Uterus (tissue), 4 donors: ENCODE results near the gene EAF1. TPM values are rescaled to one million over a fixed set of nuclear protein-coding genes. Genes with fewer than 3 reads are reported as not detected.
"Not testable (repeated sequence)": the region's sequence is repeated elsewhere in the genome, so short reads cannot be mapped to it uniquely, and the experiment has no call there.

ENCODE experiments used
- DNase-seq, 2 donors: peaks; one replicate each; pipeline ENCODE4 v3.0.0-alpha.2; 2019 to 2020
- H3K27ac ChIP-seq, 2 donors: fragments of 200-600 bp; sonication (generic); 1 replicate in 1 of 2; 2 replicates in 1 of 2; pipeline ENCODE4 v1.5.1; 2016 to 2018
- H3K27me3 ChIP-seq, 2 donors: fragments of 200-600 bp; sonication (generic); one replicate each; pipeline ENCODE4 v1.5.1; 2018 to 2019; ENCODE audit warnings: control low read depth in 1 of 2
- H3K36me3 ChIP-seq, 2 donors: fragments of 200-600 bp; sonication (generic); one replicate each; pipeline ENCODE4 v1.5.1; 2019; ENCODE audit warnings: control low read depth in 1 of 2
- H3K4me1 ChIP-seq, 2 donors: fragments of 200-600 bp; sonication (generic); one replicate each; pipeline ENCODE4 v1.5.1; 2018 to 2019; ENCODE audit warnings: control low read depth in 1 of 2
- H3K4me3 ChIP-seq, 2 donors: fragments of 200-600 bp; sonication (generic); 1 replicate in 1 of 2; 2 replicates in 1 of 2; pipeline ENCODE4 v1.5.1; 2018 to 2019; ENCODE audit warnings: mild to moderate bottlenecking in 1 of 2
- H3K9me3 ChIP-seq, 2 donors: fragments of 200-600 bp; sonication (generic); one replicate each; pipeline ENCODE4 v1.5.1; 2019; ENCODE audit warnings: control low read depth in 1 of 2
- POLR2A ChIP-seq, 2 donors: fragments of 450-650 bp; IDR thresholded peaks; one replicate each; pipeline ENCODE4 v1.6.1; 2016; ENCODE audit warnings: antibody characterized with exemption in 2 of 2, mild to moderate bottlenecking in 1 of 2, moderate library complexity in 1 of 2
- intact Hi-C: fragments of 100-400 bp; cut with DNase I; formaldehyde crosslinking; loops from one replicate; pipeline ENCODE4 v1.15.1; 2023; ENCODE audit warnings: low total_unique reads
- total RNA-seq, 4 donors: library from RNA; depleted of rRNA in 3 of 4; stranded (reverse); fragments of >200 nt in 3 of 4; gene quantifications; one replicate each; pipeline versions ENCODE4 v1.1.0 to v1.2.4, GENCODE V29; 2014 to 2023
- TF ChIP-seq, protein P1 (sequence below), 4 experiments: fragments of 200-600 bp in 2 of 4; fragments of 450-650 bp in 2 of 4; sonication (generic) in 2 of 4; IDR thresholded peaks; one replicate each; pipeline ENCODE4 v1.5.1; 2016 to 2019; ENCODE audit warnings: antibody characterized with exemption in 4 of 4, mild to moderate bottlenecking in 2 of 4, moderate library complexity in 1 of 4
- donor health status: DM: yes; HTN: yes; CAD: no.

EAF1 gene
- total RNA-seq, 4 donors from 2014 or later, result 2.3 to 18.3 (median 15.6) TPM

DNA sequence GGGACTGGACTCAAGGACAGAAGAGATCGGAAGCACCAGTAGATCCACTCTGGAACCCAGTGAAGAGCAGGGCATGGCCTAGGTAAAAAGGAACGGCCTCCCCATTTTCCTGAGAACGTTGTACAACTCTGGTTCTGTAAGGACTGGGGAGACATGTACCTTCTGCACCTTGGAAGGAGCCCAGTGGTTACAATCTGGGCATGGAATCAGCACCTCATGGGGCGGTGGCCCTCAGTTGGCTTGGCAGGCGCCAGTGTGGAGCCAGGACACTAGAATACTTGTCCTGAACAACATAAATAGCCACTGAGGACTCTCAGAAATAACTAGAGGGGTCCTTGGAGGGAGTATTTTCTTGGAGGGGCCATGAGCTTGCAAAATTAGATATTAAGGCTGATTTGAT, 25.6 kb downstream of the EAF1 start:
- TF ChIP-seq POLR2A (IDR thresholded peaks at IDR 0.05), result no peak
- no peak overlapping the region for H3K27ac ChIP-seq
- intact Hi-C loops, result no loop called here
- H3K4me1 ChIP-seq, result no peaks in the 10 kb centered on the region
- DNase-seq, result no peak
- no peaks in the 10 kb centered on the region for H3K27me3 ChIP-seq
- H3K9me3 ChIP-seq, result no peaks in the 10 kb centered on the region
- no peak overlapping the region for H3K4me3 ChIP-seq
- no peaks in the 10 kb centered on the region for H3K36me3 ChIP-seq

DNA sequence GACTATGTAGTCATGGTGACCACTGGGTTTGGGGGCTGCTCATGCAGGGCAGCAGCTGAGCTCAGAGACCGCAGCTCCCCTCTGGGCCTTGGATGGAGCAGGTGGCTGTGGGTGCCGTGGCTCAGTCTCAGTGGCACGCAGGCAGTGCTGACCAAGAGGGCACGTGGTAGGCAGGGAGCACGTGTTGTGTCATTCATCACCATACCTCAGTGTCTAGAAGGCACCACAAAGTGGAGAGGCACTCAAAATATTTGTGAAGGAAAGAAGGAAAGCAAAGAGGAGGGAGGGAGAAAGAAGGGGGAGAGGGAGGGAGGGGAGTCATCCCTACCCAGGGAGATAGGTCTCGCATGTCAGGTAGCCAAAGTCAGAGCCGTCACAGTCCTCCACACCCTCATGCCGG, 26.1 kb downstream of the EAF1 start:
- no peak for DNase-seq
- Histone ChIP-seq H3K4me1 (no peaks in the 10 kb centered on the region), H3K27me3 (no peaks in the 10 kb centered on the region), H3K27ac (no peak overlapping the region), H3K9me3 (no peaks in the 10 kb centered on the region), H3K4me3 (no peak overlapping the region), H3K36me3 (no peaks in the 10 kb centered on the region)
- intact Hi-C loops, result no loop called here
- TF ChIP-seq, protein P1, sequence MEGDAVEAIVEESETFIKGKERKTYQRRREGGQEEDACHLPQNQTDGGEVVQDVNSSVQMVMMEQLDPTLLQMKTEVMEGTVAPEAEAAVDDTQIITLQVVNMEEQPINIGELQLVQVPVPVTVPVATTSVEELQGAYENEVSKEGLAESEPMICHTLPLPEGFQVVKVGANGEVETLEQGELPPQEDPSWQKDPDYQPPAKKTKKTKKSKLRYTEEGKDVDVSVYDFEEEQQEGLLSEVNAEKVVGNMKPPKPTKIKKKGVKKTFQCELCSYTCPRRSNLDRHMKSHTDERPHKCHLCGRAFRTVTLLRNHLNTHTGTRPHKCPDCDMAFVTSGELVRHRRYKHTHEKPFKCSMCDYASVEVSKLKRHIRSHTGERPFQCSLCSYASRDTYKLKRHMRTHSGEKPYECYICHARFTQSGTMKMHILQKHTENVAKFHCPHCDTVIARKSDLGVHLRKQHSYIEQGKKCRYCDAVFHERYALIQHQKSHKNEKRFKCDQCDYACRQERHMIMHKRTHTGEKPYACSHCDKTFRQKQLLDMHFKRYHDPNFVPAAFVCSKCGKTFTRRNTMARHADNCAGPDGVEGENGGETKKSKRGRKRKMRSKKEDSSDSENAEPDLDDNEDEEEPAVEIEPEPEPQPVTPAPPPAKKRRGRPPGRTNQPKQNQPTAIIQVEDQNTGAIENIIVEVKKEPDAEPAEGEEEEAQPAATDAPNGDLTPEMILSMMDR (IDR thresholded peaks at IDR 0.05), result no peak
- TF ChIP-seq POLR2A (IDR thresholded peaks at IDR 0.05), result no peak

DNA sequence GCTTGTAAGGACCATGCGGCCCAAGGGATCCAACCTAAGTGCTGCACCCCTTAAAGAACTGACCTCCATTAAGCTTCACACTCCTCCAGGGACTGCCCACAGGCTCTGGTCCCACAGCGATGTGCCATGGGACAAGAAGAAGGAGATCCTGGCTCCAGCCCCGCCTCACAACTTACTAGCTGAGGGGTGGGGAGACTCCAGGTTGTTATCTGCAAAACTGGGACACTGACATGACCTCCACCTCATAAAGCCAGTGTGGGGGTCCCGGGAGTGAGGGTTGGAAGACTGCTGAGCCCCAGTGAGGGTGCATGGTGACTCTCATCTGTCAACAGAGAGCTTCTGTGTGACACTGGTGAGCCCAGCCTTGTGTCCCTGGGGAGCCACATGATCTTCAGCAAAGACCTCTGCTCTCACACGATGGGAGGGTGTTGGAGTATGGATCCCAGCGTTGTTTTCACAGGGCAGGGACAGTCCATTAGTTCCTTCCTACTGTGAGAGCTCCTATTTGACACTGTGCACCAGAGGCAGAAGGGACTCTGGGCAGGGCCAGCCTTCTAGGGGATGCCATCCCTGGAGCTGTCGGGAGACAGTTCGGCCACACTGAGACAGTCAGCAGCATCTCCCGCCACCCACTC, 26.7 kb downstream of the EAF1 start:
- Histone ChIP-seq H3K9me3 (no peaks in the 10 kb centered on the region), H3K27ac (no peak overlapping the region), H3K4me3 (no peak overlapping the region), H3K27me3 (no peaks in the 10 kb centered on the region), H3K36me3 (no peaks in the 10 kb centered on the region), H3K4me1 (no peaks in the 10 kb centered on the region)
- no peak for TF ChIP-seq POLR2A (IDR thresholded peaks at IDR 0.05)
- TF ChIP-seq, protein P1 (IDR thresholded peaks at IDR 0.05), result no peak
- no peak for DNase-seq
- intact Hi-C loops, result no loop called here

DNA sequence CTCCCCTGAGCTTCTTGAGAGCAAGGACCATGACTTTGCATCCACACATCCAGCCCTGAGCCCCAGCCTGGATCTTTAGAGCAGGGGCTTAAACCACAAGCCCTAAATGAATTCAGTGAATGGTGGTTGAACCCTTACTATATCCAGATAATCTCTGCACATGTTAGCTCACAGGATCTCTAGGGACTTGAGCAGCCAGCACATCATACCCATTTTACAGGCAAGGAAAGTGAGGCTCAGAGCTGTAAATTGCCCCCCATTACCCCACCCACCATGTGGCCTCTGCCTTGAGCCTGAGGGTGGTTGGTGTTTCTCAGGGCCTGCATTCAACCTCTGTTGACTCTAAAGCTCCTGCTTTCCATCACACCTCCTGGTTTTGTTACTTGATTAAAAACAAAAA, 27.6 kb downstream of the EAF1 start:
- Histone ChIP-seq H3K9me3 (no peaks in the 10 kb centered on the region), H3K4me3 (no peak overlapping the region), H3K4me1 (no peaks in the 10 kb centered on the region), H3K27ac (no peak overlapping the region), H3K36me3 (no peaks in the 10 kb centered on the region), H3K27me3 (no peaks in the 10 kb centered on the region)
- intact Hi-C loops, result no loop called here
- TF ChIP-seq POLR2A (IDR thresholded peaks at IDR 0.05), result no peak
- TF ChIP-seq, protein P1 (IDR thresholded peaks at IDR 0.05), result no peak
- no peak for DNase-seq

DNA sequence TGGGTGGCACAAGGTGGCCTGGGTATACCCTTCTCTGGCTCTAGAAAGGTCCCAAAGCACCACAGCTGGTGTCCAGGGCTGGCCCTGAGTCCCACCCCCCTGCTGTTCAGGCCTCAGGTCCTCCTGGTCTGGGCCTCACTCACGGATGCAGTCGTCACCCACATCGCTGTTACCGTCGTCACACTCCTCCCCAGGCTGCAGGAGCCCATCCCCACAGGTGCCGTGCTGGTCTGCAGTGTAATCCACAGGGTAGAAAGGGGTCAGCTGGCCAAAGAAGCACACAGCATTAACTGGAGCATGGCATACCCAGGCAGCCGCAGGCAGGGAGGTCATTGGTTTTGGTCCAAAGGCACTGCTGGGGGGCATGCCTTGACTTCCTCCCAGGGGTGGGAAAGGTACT, 28.4 kb downstream of the EAF1 start:
- H3K4me1 ChIP-seq, result no peaks in the 10 kb centered on the region
- no peaks in the 10 kb centered on the region for H3K27me3 ChIP-seq
- no peaks in the 10 kb centered on the region for H3K36me3 ChIP-seq
- intact Hi-C loops, result no loop called here
- H3K27ac ChIP-seq, result no peak overlapping the region
- TF ChIP-seq POLR2A (IDR thresholded peaks at IDR 0.05), result no peak
- TF ChIP-seq, protein P1 (IDR thresholded peaks at IDR 0.05), result no peak
- H3K4me3 ChIP-seq, result no peak overlapping the region
- H3K9me3 ChIP-seq, result no peaks in the 10 kb centered on the region
- DNase-seq, result no peak

DNA sequence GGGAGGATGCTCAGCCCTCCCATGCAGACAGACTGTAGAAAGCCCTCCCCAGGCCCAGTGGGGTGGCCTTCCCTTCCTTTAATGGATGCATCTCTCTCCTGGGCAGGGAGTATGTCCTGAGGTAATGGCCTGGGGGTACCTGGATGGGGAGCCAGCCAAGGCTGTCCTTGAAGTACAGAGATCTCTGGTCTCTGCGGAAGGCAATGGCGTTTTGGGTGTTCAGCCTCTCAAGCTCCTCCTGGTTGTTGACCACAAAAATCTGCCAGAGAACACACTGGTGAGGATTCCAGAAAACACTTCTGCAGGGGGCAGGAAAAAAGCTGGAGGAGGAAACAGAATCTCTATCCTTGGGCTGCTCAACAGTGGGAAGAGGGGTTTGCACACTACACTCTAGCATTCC, 28.9 kb downstream of the EAF1 start:
- Histone ChIP-seq H3K4me3 (no peak overlapping the region), H3K9me3 (no peaks in the 10 kb centered on the region), H3K36me3 (no peaks in the 10 kb centered on the region), H3K4me1 (no peaks in the 10 kb centered on the region), H3K27ac (no peak overlapping the region), H3K27me3 (no peaks in the 10 kb centered on the region)
- intact Hi-C loops, result no loop called here
- DNase-seq, result no peak
- TF ChIP-seq, protein P1 (IDR thresholded peaks at IDR 0.05), result no peak
- no peak for TF ChIP-seq POLR2A (IDR thresholded peaks at IDR 0.05)

DNA sequence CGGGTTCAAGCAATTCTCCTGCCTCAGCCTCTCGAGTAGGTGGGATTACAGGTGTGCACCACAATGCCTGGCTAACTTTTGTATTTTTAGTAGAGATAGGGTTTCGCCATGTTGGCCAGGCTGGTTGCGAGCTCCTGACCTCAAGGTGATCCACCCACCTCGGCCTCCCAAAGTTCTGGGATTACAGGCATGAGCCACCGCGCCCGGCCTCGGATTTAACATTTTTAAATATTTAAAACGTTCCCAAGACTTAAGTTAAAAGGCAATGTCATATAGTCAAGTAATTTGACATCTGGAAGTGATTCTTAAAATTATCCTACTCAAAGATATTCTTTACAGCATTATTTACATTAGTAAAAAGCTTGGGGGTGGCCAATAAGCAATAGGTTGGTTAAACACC, 29.5 kb downstream of the EAF1 start:
- H3K36me3 ChIP-seq, H3K9me3 ChIP-seq, intact Hi-C loops, H3K4me3 ChIP-seq, H3K27me3 ChIP-seq, H3K27ac ChIP-seq, H3K4me1 ChIP-seq, DNase-seq: not testable (repeated sequence)
